Endothelial cell of umbilical vein (primary cell): ENCODE data around the gene APOL5. TPM values are rescaled to one million over a fixed set of nuclear protein-coding genes. Genes with fewer than 3 reads are reported as not detected.

Source experiments
- BruUV-seq: library from RNA; stranded (reverse); fragments of 400-500 nt; replicated peaks from 2 replicates; lab custom pipeline; 2021; lab: Mats Ljungman, UMichigan
- CTCF ChIA-PET: fragments of 300-600, 350-600 bp; sonication (Branson Sonifier 250); formaldehyde crosslinking; loops from one replicate; lab custom pipeline; 2021; ENCODE audit warnings: antibody characterized with exemption, inconsistent platforms; lab: Charles Lee
- POLR2A ChIA-PET: fragments of 300-600, 350-600 bp; sonication (Branson Sonifier 250); formaldehyde crosslinking; loops from one replicate; lab custom pipeline; 2021; ENCODE audit warnings: antibody characterized with exemption, inconsistent platforms; lab: Charles Lee
- DNase-seq: peaks from one replicate; pipeline ENCODE4 v3.0.0-alpha.2; 2011; ENCODE audit warnings: low read depth, low spot score
- FAIRE-seq: peaks from 2 replicates; lab custom pipeline; 2011; peaks lifted over from hg19 to GRCh38; lab: Jason Lieb, UNC
- H2AFZ ChIP-seq: 2 replicates; pipeline ENCODE4 v1.6.0; 2012; ENCODE audit warnings: low read depth, low read length, control low read depth, inconsistent platforms
- H3K27ac ChIP-seq: 2 replicates; pipeline ENCODE4 v1.5.1; 2011; ENCODE audit warnings: low read depth, mild to moderate bottlenecking, control low read depth, low read length, moderate library complexity; ENCODE audit not compliant: insufficient read depth
- H3K27me3 ChIP-seq, 2 experiments: 2 replicates each; pipeline versions ENCODE4 v1.6.0 to v1.6.1; 2011; ENCODE audit warnings: low read length in 2 of 2, mixed read lengths in 1 of 2; ENCODE audit not compliant: control insufficient read depth in 2 of 2, insufficient read depth in 2 of 2
- H3K36me3 ChIP-seq, 2 experiments: 2 replicates in 1 of 2; 3 replicates in 1 of 2; pipeline ENCODE4 v1.5.1; 2011; ENCODE audit warnings: low read length in 2 of 2, mild to moderate bottlenecking in 1 of 2, moderate library complexity in 1 of 2; ENCODE audit not compliant: control insufficient read depth in 2 of 2, insufficient read depth in 2 of 2; ENCODE audit errors: extremely low read depth in 1 of 2
- H3K4me1 ChIP-seq: 3 replicates; pipeline ENCODE4 v1.5.1; 2011; ENCODE audit warnings: mild to moderate bottlenecking, low read length; ENCODE audit not compliant: control insufficient read depth, insufficient read depth; ENCODE audit errors: extremely low read depth
- H3K4me2 ChIP-seq: 2 replicates; pipeline ENCODE4 v1.6.1; 2011; ENCODE audit warnings: low read length, control low read depth, mixed read lengths; ENCODE audit not compliant: insufficient read depth
- H3K4me3 ChIP-seq, 3 experiments: fragments of 200-600 bp in 1 of 3; sonication (generic), shearing (Covaris generic) in 1 of 3; replicated peaks in 1 of 3; 2 replicates each; pipeline ENCODE4 v1.5.1; 2011 to 2016; ENCODE audit warnings: control low read depth in 3 of 3, low read length in 3 of 3, mild to moderate bottlenecking in 2 of 3, inconsistent platforms in 1 of 3, low read depth in 1 of 3, moderate library complexity in 1 of 3; ENCODE audit not compliant: insufficient read depth in 1 of 3
- H3K79me2 ChIP-seq: 2 replicates; pipeline ENCODE4 v1.6.0; 2012; ENCODE audit warnings: low read length, inconsistent platforms; ENCODE audit not compliant: control insufficient read depth, insufficient read depth
- H3K9ac ChIP-seq: replicated peaks from 2 replicates; pipeline ENCODE3; 2011; ENCODE audit warnings: low read length, control low read depth; ENCODE audit not compliant: insufficient read depth; ENCODE audit errors: extremely low read depth
- H3K9me1 ChIP-seq: replicated peaks from 3 replicates; pipeline ENCODE4 v1.6.0; 2011; ENCODE audit warnings: mild to moderate bottlenecking, low read length; ENCODE audit not compliant: control insufficient read depth, insufficient read depth; ENCODE audit errors: extremely low read depth
- H3K9me3 ChIP-seq: replicated peaks from 2 replicates; pipeline ENCODE4 v1.5.1; 2012; ENCODE audit warnings: low read length, inconsistent platforms; ENCODE audit not compliant: control insufficient read depth, insufficient read depth
- H4K20me1 ChIP-seq: replicated peaks from 2 replicates; pipeline ENCODE3; 2011; ENCODE audit warnings: mild to moderate bottlenecking, low read length; ENCODE audit not compliant: control insufficient read depth, insufficient read depth; ENCODE audit errors: extremely low read depth
- EZH2 ChIP-seq: IDR thresholded peaks from 2 replicates; pipeline ENCODE4 v1.6.1; 2012; ENCODE audit warnings: borderline replicate concordance, low read depth, mild to moderate bottlenecking, moderate library complexity, low read length, inconsistent platforms; ENCODE audit not compliant: severe bottlenecking
- FOS ChIP-seq: IDR thresholded peaks from 2 replicates; pipeline ENCODE4 v1.6.1; 2011; ENCODE audit warnings: mild to moderate bottlenecking, low read length, moderate library complexity, borderline replicate concordance; ENCODE audit not compliant: insufficient read depth
- GATA2 ChIP-seq: IDR thresholded peaks from 2 replicates; pipeline ENCODE4 v1.7.0; 2011; ENCODE audit warnings: low read depth, mild to moderate bottlenecking, moderate library complexity, mixed read lengths, low read length; ENCODE audit not compliant: insufficient read length, insufficient read depth
- JUN ChIP-seq: IDR thresholded peaks from 2 replicates; pipeline ENCODE4 v1.6.1; 2011; ENCODE audit warnings: borderline replicate concordance, low read depth; ENCODE audit not compliant: insufficient read length, insufficient read depth
- MYC ChIP-seq: IDR thresholded peaks from one replicate; pipeline ENCODE4 v1.6.1; 2011; ENCODE audit warnings: mild to moderate bottlenecking, low read depth, low read length
- POLR2A ChIP-seq: IDR thresholded peaks from 2 replicates; pipeline ENCODE4 v1.6.1; 2012; ENCODE audit warnings: low read depth, mild to moderate bottlenecking, control low read depth, low read length
- POLR2AphosphoS5 ChIP-seq: IDR thresholded peaks from 2 replicates; pipeline ENCODE4 v1.6.1; 2012; ENCODE audit warnings: low read depth, mild to moderate bottlenecking, control low read depth, low read length, moderate library complexity; ENCODE audit not compliant: insufficient read depth
- dilution Hi-C: fragments of 300-500 bp; cut with MboI; formaldehyde crosslinking; loops from one replicate; pipeline ENCODE4 v1.15.0; 2019; ENCODE audit warnings: low sequenced_read_pairs; ENCODE audit not compliant: extremely low pct_ligation_motif_present
- intact Hi-C: fragments of 100-400 bp; cut with micrococcal nuclease; formaldehyde crosslinking; loops from one replicate; pipeline ENCODE4 v1.10.0; 2022
- polyA plus RNA-seq, 4 experiments: library from polyadenylated mRNA; depleted of rRNA in 3 of 4; stranded (reverse) in 3 of 4; unstranded in 1 of 4; fragments of >200 nt; gene quantifications; 2 replicates each; pipeline versions ENCODE4 v1.2.1 to v1.2.3, GENCODE V29; 2011 to 2012; ENCODE audit warnings: missing spikeins in 1 of 4
- total RNA-seq: library from RNA; stranded (reverse); gene quantifications from 2 replicates; pipeline ENCODE4 v1.2.3, GENCODE V29; 2021
- TF ChIP-seq, protein P1 (sequence below), 2 donors: IDR thresholded peaks; 1 replicate in 1 of 2; 2 replicates in 1 of 2; pipeline ENCODE4 v1.5.1; 2011; ENCODE audit warnings: low read length in 2 of 2, mild to moderate bottlenecking in 2 of 2, moderate library complexity in 2 of 2, control low read depth in 1 of 2, inconsistent platforms in 1 of 2, low read depth in 1 of 2; ENCODE audit not compliant: insufficient read depth in 1 of 2; ENCODE audit errors: extremely low read depth in 1 of 2
- TF ChIP-seq, protein P2 (sequence below): IDR thresholded peaks from 2 replicates; pipeline ENCODE4 v1.6.1; 2011; ENCODE audit not compliant: insufficient read depth, insufficient read length

Gene APOL5
- total and polyA plus RNA-seq, 2 donors (not counting 3 experiments of a cell fraction or from before 2014, with no cell fraction given) = not detected

DNA sequence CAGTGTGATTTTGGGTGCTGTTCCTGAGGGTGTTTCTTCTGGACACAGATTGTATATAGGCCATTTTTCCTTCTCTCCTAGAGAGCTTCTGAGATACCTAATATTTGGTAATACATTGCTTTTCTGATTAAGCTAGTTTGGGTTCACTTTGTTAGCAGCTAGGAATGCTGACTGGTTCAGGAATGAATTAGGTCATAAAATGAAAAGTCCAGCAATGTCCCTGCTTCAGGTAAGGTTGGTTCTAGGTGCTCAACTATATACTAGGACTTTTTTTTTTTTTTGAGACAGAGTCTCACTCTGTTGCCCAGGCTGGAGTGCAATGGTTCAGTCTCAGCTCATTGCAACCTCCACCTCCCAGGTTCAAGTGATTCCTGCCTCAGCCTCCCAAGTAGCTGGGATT is 32.9 kb upstream of the APOL5 start:
- ChIA-PET POLR2A (interaction anchor here (0.7 kb wide), 1 partner anchor 219 kb away, joined by 3 read pairs; no protein-coding TSS in a partner anchor), CTCF (interaction anchor here (0.6 to 2.5 kb wide), 26 partner anchors 9 to 1150 kb away, joined by 3 to 20 read pairs (median 4); partner anchors contain the start of gene APOL6)
- Histone ChIP-seq H3K36me3 (no peaks in the 10 kb centered on the region), H3K27me3 (peaks cover 0 to 5% of the 10 kb centered on the region in 2 experiments), H3K4me3 (no peak overlapping the region), H3K9ac (no peak overlapping the region), H3K4me2 (no peak overlapping the region), H3K27ac (no peak overlapping the region), H4K20me1 (no peaks in the 10 kb centered on the region), H3K9me1 (no peaks in the 10 kb centered on the region), H3K4me1 (no peaks in the 10 kb centered on the region), H3K79me2 (no peaks in the 10 kb centered on the region), H3K9me3 (no peaks in the 10 kb centered on the region), H2AFZ (no peak overlapping the region)
- DNase-seq (no peak), FAIRE-seq (no peak)
- TF ChIP-seq GATA2 = no peak
- intact Hi-C loops = no loop called here
- no TSS peak for BruUV-seq
- dilution Hi-C loops = no loop called here

DNA sequence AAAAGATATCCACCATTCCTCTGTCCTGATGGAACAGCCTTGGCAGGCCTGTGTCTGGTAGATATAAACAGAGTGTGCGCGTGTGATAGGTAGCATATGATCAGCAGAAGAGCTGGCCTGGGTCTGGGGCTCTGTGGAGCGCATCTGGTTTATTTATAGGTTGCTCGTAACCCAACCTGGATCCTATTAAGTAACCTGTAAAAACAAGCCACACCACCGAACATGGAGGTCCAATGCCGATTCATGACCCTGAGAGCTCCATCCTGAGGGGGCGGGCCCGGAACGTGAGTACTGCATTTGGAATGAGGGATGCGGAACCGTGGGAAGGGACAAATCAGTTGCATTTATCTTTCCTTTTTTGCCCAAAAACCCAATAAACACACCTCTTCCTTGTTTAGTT is 31.9 kb upstream of the APOL5 start:
- FAIRE-seq (no peak), DNase-seq (no peak)
- no TSS peak for BruUV-seq
- Histone ChIP-seq H3K27ac (no peak overlapping the region), H3K4me3 (no peak overlapping the region), H3K4me2 (no peak overlapping the region), H3K4me1 (no peaks in the 10 kb centered on the region), H2AFZ (no peak overlapping the region), H3K9ac (no peak overlapping the region), H3K27me3 (peaks cover 1 to 4% of the 10 kb centered on the region in 2 experiments), H3K9me1 (no peaks in the 10 kb centered on the region), H4K20me1 (no peaks in the 10 kb centered on the region), H3K36me3 (no peaks in the 10 kb centered on the region), H3K79me2 (no peaks in the 10 kb centered on the region), H3K9me3 (no peaks in the 10 kb centered on the region)
- TF ChIP-seq, protein P1, sequence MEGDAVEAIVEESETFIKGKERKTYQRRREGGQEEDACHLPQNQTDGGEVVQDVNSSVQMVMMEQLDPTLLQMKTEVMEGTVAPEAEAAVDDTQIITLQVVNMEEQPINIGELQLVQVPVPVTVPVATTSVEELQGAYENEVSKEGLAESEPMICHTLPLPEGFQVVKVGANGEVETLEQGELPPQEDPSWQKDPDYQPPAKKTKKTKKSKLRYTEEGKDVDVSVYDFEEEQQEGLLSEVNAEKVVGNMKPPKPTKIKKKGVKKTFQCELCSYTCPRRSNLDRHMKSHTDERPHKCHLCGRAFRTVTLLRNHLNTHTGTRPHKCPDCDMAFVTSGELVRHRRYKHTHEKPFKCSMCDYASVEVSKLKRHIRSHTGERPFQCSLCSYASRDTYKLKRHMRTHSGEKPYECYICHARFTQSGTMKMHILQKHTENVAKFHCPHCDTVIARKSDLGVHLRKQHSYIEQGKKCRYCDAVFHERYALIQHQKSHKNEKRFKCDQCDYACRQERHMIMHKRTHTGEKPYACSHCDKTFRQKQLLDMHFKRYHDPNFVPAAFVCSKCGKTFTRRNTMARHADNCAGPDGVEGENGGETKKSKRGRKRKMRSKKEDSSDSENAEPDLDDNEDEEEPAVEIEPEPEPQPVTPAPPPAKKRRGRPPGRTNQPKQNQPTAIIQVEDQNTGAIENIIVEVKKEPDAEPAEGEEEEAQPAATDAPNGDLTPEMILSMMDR (IDR thresholded peaks at IDR 0.05; ENCODE audit: extremely low read depth in 1 of 2, insufficient read depth in 1 of 2, low read depth in 1 of 2, low read length in 2 of 2) = no peak
- TF ChIP-seq POLR2A (no peak), GATA2 (no peak), POLR2AphosphoS5 (no peak), MYC (no peak), JUN (no peak), EZH2 (no peak), FOS (no peak)
- TF ChIP-seq, protein P2, sequence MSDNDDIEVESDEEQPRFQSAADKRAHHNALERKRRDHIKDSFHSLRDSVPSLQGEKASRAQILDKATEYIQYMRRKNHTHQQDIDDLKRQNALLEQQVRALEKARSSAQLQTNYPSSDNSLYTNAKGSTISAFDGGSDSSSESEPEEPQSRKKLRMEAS = no peak
- CTCF ChIA-PET = interaction anchor here (0.5 to 2.5 kb wide), 3 partner anchors 8 to 380 kb away, joined by 3 to 20 read pairs (median 5); no protein-coding TSS in a partner anchor
- dilution Hi-C loops = no loop called here
- POLR2A ChIA-PET = no interaction called here
- intact Hi-C loops = no loop called here
